HG03097 (cell line): ENCODE data around the gene NOL8.
A peak's percentile ranks its signal among the peaks of the same experiment; 100 is the strongest.

ENCODE experiments used
- ATAC-seq: cut with Tn5 transposase; IDR thresholded peaks from one replicate; pipeline ENCODE4 v1.9.1; 2021; ENCODE audit not compliant: unreplicated experiment, low FRiP score

Gene NOL8

GRCh38 chr9:92312887-92313623 lies 12.1 kb downstream of the NOL8 start:
- ATAC-seq, result no peak

GRCh38 chr9:92310562-92310961 lies 14.6 kb downstream of the NOL8 start:
- ATAC-seq, result no peak

GRCh38 chr9:92308893-92309292 lies 16.3 kb downstream of the NOL8 start:
- ATAC-seq, result no peak

DNA sequence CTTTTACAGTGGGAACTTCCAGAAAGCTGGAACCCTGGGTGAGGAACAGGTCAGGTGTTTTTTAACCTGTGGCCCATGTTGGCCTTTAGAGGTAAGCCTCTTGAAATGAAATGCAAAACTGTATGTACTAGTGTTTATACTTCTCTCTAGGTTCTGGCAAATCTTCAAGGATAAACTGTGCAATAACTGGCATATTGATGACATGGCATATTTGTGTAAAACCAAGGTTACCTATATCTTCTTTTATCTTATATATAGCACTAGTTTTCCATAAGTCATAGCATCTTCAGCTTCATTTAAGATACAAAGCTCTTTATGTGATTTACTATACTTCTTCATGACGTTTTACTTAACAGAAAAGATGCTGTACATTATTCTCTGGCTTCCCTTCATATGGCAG lies 24.2 kb downstream of the NOL8 start:
- no peak for ATAC-seq

- ATAC-seq, result no peak
Measured at GRCh38 chr9:92299116-92299515, 26.0 kb downstream of the NOL8 start.

- ATAC-seq, result no peak
Measured at GRCh38 chr9:92298036-92298435, 27.1 kb downstream of the NOL8 start.

DNA sequence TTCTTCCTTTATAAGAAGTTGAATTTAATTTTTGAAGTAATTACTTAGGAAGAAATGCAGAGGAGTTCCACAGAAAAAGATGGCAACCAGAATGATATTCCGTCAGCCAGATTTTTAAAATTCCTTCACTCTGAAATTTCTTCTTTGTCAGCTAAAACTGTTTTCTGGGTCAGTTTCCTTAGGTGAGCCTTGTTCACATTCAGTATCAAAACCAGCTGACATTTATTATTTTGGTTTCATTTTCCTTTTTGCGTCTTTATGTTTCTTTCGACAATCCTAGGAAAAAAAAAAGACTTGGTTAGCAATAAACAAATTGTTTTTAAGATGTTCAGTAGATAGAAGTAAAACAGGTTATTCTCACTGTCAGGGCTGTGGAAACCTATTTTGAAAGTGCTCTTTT lies 27.5 kb downstream of the NOL8 start:
- ATAC-seq, result no peak

- ATAC-seq, result no peak
Measured at GRCh38 chr9:92295827-92296258, 29.3 kb downstream of the NOL8 start.

GRCh38 chr9:92295240-92295790 lies 29.8 kb downstream of the NOL8 start:
- ATAC-seq, result no peak

GRCh38 chr9:92294297-92294676 lies 30.9 kb downstream of the NOL8 start:
- ATAC-seq, result no peak

DNA sequence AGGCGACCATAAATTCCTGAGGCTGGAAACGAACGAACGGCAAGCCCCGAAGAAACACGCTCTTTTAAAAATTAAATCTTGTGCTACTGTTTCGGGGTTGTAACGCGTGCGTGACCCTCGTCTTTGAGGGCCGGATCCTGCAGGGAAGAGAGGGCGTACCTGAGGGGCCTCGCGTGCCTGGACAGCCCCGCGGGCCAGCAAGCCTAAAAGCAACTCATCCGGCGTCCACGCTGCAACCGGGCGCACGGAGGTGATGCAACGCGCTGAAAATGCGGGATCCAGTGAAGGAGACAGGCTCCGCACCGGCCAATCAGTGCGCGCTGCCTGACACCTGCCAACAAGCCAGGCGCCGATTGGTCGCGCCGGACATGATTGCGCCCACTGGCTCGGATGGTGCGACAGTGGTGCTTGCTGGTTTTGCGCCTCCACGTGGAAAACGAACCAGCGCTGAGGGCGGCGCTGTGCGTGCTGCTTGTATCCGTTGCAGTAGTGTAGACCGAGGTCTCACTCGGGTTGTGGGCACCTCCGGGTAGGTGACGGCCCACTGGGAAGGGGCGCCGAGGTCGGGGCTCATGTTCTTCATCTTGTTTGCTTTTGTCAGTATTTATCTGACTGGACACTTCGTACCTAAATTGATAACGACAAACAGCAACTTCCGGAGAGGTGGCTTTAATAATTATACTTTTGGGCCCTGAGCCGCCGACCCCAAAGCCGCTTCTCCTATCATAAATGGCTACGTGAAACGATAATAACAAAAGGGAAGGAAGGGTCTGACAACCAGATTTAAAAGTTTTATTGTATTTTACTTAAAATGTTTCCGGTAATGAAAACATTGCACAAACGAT lies 31.5 kb downstream of the NOL8 start, which contains the start of gene IARS1:
Gene IARS1, minus strand, starts transcription at position 246 of the 845 bp plus-strand sequence. CDS start 4,278 bp downstream, outside the sequence.
- peak; percentile 84 for ATAC-seq

GRCh38 chr9:92293075-92293354 lies 32.1 kb downstream of the NOL8 start:
- ATAC-seq, result no peak

DNA sequence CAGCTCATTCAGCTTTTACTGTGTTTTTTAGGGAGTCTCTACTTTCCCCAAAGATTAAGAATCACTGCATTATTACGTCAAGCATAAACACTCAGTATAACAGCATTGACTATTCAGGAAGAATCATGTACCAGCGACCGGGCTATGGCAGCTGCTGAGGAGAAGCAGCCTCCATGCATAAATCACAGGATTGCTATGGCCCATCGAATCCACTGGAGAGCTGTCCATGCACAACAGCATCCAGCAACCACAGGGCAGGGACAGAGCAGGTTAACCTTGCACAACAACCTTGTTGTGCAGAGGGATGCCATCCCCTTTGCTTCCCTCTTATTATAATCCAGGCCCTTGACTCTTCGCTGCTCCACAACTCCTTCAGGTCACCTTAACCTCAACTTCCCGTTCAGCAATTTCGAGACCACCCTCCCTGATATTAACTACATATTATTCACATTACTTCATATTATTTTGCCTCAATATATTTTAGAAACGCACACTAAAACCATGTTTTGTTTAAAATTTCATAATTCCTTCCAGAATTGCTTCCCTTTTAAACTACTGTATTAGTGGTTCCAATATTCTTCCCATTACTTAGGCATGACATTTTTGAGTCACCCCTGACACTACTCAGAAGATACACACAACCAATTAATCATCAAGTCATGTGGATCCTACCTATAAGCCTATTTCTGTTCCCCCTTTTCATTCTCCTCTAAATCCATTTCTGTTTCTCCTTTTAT lies 32.6 kb downstream of the NOL8 start:
- ATAC-seq, result no peak

DNA sequence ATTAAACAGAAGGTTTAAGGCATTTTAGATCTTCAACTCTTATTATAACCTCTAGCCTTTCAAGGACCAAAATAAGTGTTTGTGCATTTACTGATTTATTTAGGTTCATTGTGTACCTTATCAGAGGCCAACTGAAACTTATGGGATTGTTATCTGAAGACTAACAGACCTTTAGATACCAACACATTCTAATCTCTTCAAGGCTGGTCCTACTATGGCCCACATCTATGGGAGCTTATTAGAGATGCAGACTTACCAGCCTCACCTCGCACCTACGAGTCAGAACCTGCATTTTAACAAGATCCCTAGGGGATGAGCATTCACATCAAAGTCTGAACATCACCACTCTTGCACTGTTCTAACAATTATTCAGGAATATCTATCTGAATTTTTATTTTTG lies 33.6 kb downstream of the NOL8 start:
- ATAC-seq, result no peak

DNA sequence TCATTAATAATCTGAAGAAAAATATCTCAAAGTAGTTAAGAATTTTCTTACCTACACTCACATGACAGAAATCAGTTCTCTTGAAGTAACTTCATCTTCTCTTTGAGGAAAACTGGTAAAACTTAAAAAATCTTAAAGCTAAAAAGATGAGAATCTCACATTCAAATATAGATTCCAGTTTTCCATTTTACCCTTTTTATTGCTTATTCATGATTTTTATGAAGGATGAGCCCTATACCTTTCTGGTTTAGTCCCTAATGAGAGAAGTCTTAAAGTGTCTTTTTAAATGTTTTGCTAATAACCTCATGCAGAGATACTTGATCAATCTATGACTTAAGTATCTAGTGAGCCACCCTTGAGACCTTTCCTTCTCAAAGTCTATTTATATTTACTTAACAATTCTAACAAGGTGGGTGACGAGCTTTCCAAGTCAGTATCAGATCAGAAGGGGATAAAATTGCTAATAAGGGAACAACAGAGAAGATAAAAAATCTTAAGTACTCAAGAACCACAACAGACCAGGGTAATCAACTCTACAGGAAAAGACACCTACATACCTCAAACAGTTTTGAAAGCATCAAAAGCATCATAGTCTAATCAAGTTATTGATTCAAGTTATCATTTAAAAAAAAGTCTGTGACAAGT lies 34.2 kb downstream of the NOL8 start:
- ATAC-seq, result no peak

- ATAC-seq, result no peak
Measured at GRCh38 chr9:92289708-92290390, 35.3 kb downstream of the NOL8 start.

DNA sequence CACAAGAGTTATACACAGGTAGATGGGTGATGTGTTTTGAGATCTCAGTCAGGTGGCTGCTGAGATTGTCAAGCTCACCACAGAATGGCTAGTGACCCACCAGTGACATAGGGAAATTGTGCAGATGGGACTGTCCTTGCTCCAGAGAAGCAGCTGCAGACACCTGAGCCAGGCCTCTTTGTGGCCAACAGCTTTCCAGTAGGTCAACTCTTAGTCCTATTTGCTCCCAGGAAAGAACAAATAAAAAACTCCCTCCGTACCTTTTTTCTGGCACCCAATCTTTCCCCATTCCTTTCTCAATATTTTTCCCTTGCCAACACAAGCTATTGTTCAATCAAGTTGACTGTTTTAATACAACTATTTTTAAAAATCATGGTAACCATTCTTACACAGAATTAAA lies 45.8 kb downstream of the NOL8 start:
- ATAC-seq, result no peak

GRCh38 chr9:92278110-92278509 lies 47.0 kb downstream of the NOL8 start:
- ATAC-seq, result no peak

GRCh38 chr9:92276331-92277032 lies 48.7 kb downstream of the NOL8 start:
- ATAC-seq, result no peak
